Activated T-cell treated with anti-CD3 and anti-CD28 coated beads, Interleukin-2, amount 50 U/mL, for 48 hours (primary cell): ENCODE results near the gene MRPL45.

ENCODE experiments used
- DNase-seq, 2 experiments: peaks; one replicate each; pipeline ENCODE4 v3.0.0-alpha.2; 2020

Gene MRPL45

DNA sequence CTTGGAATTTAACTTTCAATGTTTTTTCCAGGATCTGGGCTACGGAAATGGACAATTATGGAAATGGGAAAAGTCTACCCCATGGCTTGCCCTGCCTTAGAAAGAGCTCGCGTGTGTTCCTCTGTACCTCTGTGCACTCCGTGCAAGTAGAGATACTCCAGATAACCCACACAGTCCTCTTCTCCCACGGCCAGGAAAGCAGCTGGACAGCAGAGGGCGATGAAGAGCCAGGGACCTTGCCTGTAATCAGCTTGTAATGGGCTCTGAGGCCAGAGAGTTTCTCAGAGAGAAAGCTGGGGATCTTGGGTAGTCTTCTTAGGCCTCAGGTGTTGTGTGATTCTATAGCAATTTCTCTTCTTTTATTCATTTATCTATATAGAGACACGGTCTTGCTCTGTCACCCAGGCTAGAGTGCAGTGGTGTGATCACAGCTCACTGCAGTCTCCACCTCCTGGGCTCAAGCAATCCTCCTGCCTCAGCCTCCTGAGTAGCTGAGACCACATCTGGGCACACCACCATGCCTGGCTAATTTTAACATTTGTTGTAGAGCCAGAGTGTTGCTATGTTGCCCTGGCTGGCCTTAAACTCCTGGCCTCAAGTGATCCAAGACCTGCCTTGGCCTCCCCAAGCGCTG is 52.2 kb downstream of the MRPL45 start:
- peak; percentile 91 to 92 for DNase-seq

DNA sequence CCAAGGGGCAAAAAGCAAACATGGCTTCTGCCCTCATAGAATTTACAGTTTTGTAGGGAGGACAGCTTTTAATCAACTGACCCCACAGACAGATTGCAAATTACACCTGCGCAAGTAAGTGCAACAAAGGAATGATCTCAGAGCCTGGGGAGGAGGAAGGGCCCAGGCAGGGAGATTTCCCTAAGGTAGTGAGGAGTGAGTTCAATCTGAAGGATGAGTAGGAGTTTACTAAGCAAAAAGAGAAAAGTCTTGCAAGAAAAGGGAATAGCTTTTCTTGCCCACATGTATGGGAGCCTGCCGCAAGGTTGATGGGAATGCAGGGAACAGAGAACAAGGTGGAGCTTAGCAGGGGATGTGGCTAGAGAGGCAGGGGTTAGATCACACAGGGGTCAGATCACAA is 53.1 kb downstream of the MRPL45 start:
- DNase-seq = no peak

DNA sequence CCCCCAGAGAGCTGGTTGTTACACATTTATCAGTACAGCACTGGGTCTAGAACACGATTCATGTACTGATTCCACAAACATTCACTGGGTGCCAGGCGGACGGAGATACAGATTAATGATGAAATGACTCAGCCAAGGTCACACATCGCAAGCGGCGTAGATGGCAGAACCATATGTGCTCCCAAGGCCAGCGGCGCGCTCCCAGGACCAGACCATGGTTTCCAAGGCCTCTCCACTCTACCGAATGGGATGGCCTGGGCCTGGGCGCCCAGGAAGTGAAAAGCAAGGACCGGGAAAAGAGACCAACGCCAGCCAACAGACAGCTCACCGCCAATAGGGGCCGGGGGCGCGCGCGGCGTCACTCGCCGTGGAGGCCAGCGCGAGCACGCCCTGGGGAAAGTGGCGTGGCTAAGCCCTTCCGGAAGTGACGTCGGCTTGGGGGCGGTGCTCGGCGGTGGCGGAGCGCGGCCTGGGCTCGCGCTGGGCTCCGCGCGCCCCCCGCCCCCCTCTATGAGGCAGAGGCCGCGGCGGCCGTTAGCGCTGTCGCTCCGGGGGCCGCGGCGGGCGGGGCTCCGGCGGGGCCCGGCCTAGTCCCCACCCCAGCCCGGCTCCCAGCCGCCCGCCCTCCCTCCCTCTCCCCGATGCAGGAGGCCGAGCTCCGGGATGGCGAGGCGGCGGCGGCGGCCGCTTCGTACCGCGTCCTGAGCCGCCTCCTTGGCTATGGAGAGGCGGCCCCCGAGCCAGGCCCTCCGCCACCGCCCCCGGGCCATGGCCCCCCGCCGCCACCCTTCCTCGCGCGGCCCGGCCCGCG is 54.6 kb downstream of the MRPL45 start, which contains the start of gene SOCS7:
TSS of gene SOCS7 (plus strand) at position 433 of the 811 bp plus-strand sequence. CDS start at position 642, 209 bp downstream.
- DNase-seq = peak; percentile 93 to 95

GRCh38 chr17:38352245-38353085 is 55.5 kb downstream of the MRPL45 start:
- DNase-seq = peak; percentile 37 to 49

DNA sequence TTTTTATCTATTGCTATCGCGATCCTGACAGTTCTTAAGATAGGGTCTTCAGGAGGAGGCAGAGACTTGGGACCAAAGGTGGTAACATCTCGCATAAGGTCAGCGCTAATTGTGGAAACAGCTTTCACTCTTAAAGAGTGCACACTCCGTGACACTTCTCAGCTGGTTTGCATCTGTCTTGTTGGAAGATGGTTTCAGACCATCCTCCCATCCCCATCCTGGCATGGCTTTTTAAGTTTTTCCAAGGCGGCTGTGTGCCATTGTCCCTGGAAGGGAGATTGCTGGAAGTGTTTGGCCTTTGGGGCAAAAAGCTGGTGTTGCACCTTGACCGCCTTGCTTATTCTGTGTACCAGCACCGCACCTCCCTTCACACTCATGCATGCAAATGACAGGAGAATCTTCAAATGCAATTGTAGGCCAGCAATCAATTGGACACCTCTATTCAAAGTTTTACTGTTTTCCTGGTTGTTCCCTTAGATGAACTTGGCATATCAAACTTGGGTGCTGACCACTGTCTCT is 56.2 kb downstream of the MRPL45 start:
- DNase-seq = no peak

- DNase-seq = no peak
Measured at GRCh38 chr17:38353668-38354067, 56.7 kb downstream of the MRPL45 start.

DNA sequence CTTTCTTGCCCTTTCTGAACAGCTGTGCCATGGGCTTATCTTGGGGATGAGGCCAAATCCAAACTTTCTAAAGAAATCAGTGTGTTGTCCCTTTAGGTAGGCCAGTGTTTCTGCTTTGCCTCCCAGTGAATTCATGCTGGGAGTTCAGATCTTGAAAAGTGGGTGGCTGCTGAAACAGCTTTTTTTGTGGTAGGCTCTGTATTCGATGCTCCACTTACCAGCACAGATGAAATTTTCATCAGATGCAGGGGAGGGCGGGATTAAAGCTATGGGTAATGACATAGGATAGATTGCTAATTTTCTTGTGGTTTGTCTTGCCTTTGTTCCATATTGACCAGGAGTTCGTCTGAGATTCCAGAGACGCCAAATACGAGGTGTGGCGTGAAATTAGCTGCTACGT is 57.5 kb downstream of the MRPL45 start:
- no peak for DNase-seq

DNA sequence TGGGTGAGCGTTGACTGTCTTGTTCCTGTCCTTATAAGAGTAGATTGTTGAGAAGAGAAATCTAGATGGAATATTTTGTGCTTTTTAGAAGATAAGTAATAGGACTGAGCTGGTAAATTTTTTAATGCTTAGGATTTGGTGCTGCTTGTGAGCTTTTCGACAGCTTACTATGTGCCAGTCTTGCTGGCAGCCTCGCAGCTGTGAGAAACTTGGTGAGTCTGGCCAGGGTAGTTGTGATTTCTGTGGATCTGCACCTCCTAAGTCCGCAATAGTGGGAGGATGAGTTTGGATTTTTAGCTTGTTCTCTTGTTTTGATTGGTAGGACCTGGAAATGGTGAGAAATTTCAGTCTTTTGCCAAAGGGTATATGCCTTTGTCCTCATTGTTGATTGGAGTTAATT is 58.3 kb downstream of the MRPL45 start:
- DNase-seq = no peak

DNA sequence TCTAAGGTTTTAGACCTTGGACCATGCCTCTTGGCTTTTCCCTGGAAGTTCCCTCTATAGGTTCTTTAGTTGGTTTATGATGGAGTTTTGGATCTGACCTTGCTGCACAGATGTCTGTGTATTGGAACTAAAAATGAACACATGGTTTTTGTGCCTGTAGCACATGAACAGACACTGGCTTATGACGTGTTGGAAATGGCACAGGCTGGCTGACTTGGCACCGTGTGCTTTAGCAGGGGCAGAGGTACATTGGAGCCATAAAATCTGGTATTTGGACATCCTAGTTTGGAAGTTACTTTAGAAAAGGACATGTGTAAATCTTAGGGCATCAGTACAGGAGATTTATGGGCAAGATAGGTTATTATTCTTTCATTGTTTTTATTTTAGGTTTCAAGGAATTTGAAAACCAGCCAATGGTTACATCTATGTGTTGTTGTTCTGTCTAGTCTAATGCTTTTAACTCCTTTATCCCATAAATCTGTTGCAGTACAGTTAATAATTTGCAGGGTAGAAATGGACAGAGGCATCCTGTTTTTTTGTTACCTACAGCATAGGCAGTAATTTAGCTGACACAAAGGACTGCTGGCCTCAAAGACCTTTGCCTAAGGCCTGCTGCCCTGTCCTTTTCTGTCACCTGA is 60.6 kb downstream of the MRPL45 start:
- DNase-seq = no peak

DNA sequence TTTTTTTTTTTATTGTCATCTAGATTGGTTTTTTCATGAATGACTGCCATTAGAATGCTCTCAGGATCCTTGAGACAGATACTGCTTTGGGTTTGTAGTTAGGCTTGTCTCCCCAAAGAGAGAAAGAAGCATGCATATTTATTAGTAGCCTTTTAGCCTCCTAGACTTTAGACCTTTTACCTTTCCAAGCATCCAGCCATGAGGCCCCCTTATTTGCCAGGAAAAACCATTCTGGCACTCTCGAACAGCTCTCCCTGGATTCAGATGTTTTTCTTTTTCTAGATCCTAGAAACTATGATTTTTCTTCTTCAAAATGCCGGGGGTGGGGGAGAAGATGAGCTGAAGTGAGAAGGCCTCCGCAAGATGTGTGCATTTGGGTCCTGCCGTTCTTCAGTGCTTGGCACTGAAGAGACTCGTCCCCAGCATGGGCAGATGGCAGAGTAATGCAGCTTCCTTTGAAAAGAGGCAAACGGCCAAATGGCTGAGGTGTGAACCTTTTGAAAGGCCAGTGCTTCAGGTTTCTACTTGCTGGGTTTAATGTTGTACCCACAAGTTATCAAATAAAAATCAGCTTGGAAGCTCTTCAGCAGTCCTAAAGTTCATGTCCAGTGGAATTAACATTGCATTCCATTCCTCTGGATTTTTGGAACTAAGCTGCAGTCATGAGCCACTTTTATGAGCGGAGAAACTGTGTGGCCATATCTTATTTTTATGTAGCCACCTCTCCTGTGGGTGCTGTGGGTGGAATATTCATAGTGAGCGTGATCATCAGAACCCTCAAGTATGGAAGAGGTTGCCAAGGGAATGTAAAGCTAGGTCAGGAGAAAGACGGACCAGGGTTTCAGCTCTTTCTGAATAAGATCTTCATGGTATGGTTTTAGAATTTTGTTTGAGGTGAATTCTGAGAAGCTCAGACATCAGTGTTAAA is 61.9 kb downstream of the MRPL45 start:
- no peak for DNase-seq

DNA sequence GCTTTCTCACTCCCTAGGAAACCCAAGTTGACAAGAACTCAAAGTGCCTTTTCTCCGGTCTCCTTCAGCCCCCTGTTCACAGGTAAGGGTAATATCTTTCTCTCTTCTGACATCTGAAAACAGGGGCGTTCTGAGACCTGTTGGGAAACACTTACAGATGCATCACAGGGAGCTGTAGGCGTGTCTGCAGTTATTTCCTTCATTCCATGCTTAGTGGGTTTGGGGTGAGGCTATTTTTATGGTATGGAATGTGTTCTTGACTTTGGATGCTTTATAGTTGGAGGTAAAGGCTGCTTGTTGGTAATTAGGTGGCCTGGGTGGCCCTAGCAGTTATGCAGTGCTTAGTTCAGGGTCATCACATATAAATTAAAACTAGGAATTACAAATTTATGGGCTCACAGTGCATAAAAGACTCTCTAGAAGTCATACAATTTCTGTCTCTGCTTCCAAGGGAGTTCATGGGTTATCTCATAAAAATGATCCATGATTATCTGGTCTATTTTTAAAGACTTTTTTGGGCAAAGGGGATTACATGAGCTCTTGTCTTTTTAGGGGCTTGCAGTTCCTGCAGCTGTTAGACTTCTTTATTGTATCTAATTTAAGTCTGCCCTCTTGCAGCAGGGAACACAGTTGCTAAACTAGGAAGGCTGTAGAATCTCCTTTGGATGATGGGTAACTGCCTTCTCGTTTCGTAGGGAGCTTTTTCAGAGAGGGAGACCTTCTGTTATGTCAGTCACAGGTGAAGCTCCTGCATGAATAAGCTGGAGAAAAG is 64.9 kb downstream of the MRPL45 start:
- no peak for DNase-seq

- DNase-seq = no peak
Measured at GRCh38 chr17:38363016-38363415, 66.0 kb downstream of the MRPL45 start.

GRCh38 chr17:38364741-38365140 is 67.8 kb downstream of the MRPL45 start:
- no peak for DNase-seq

DNA sequence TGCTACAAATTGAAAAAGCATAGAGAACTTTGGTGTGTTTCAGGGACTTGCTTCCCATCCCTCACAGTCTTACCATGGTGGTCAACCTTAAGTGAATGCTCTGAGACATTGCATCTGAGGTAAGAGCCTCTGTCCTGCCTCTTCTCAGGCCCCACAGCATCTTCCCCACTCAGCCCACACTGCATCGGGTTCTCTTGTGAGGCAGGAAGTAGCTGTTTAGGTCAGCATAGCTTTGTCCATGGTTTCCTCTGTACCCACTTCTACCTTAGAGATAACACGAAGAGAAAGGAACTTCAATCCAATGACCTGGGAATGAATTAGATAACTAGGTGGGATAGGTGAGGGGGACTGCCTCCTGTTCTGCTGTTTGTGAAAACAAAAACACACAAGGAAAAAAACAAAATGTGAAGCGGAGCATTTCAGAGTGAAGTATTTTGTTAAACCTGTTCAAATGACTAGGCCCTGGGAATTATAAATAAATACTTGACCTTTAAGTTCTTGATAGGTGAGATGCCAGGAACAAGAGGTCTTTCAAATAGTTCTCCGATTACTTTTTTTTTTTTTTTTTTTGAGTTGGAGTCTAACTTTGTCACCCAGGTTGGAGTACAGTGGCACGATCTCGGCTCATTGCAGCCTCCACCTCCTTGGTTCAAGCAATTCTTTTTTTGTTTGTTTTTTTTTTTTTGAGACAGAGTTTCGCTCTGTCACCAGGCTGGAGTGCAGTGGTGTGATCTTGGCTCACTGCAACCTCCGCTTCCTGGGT is 72.3 kb downstream of the MRPL45 start:
- no peak for DNase-seq
